Measurements from ENCODE around the gene NAT10. TPM values are rescaled to one million over a fixed set of nuclear protein-coding genes. Genes with fewer than 3 reads are reported as not detected.
"Not testable (repeated sequence)": the region's sequence is repeated elsewhere in the genome, so short reads cannot be mapped to it uniquely, and the experiment has no call there.

Gene NAT10
- total RNA-seq, 2 donors from 2014 or later = 13.3 to 16.0 TPM

DNA sequence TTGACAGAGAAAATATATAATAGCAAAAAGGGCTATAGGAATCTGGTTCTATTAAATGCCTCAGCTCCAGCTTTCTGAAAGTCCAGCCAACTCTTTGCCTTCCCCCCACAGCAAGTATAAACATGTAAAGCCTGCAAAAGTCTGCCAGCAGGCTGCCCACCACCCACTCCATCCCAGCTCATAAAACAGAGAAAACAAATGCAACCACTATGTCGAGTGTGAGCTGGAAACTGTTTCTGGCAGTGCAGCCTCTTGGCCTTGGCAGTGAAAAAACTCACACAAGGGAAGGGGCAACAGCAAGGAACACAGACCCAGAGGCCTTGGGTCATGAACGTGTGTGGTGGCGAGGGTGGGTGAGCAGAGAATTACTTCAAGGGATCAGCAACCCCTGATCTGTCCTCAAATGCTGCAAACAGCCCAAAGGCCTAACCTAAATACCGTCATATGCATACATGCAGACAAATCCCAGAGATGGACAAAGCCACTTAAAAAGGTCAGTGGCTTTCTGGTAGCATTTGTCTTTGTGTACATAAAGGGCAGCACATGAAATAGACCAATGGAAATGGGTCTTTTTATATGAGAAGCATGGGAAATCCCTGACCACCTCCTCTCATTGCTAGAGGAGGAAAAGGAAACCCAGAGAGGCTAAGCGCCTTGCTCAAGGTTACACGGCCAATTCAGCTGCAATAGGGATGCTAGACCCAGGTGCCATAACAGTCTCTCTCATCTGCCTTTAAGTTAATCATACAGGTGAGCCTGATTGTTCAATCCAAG, 74.8 kb downstream of the NAT10 start:
- Histone ChIP-seq H3K9me3 (no peaks in the 10 kb centered on the region), H3K27me3 (no peaks in the 10 kb centered on the region), H3K27ac (no peak overlapping the region), H3K36me3 (no peaks in the 10 kb centered on the region), H3K4me3 (no peak overlapping the region), H3K4me1 (peaks cover 0 to 8% of the 10 kb centered on the region in 2 donors)
- DNase-seq (ENCODE audit: low spot score) = no peak
- TF ChIP-seq, protein P1, sequence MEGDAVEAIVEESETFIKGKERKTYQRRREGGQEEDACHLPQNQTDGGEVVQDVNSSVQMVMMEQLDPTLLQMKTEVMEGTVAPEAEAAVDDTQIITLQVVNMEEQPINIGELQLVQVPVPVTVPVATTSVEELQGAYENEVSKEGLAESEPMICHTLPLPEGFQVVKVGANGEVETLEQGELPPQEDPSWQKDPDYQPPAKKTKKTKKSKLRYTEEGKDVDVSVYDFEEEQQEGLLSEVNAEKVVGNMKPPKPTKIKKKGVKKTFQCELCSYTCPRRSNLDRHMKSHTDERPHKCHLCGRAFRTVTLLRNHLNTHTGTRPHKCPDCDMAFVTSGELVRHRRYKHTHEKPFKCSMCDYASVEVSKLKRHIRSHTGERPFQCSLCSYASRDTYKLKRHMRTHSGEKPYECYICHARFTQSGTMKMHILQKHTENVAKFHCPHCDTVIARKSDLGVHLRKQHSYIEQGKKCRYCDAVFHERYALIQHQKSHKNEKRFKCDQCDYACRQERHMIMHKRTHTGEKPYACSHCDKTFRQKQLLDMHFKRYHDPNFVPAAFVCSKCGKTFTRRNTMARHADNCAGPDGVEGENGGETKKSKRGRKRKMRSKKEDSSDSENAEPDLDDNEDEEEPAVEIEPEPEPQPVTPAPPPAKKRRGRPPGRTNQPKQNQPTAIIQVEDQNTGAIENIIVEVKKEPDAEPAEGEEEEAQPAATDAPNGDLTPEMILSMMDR (IDR thresholded peaks at IDR 0.05) = no peak

DNA sequence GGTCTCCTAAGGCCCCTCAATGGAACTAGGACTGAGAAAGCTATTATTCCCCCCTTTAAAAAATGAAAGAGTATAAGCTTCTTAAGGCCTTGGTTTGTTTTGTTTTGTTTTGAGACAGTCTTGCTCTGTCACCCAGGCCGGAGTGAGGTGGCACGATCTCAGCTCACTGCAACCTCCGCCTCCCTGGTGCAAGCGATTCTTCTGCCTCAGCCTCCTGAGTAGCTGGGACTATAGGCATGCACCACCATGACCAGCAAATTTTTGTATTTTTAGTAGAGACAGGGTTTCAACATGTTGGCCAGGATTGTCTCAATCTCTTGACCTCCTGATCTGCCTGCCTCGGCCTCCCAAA, 75.4 kb downstream of the NAT10 start:
- DNase-seq (ENCODE audit: low spot score); H3K9me3 ChIP-seq: not testable (repeated sequence)

GRCh38 chr11:34181251-34181650, 75.8 kb downstream of the NAT10 start:
- H3K4me1 ChIP-seq = peaks cover 0 to 14% of the 10 kb centered on the region in 2 donors
- H3K4me3 ChIP-seq = no peak overlapping the region
- no peak overlapping the region for H3K27ac ChIP-seq
- DNase-seq (ENCODE audit: low spot score) = no peak
- H3K36me3 ChIP-seq = no peaks in the 10 kb centered on the region
- no peaks in the 10 kb centered on the region for H3K9me3 ChIP-seq
- no peaks in the 10 kb centered on the region for H3K27me3 ChIP-seq
- TF ChIP-seq, protein P1 (IDR thresholded peaks at IDR 0.05) = no peak

More for the DNA sequence above, 75.4 kb downstream of the NAT10 start:
- H3K27ac ChIP-seq, H3K36me3 ChIP-seq, H3K4me3 ChIP-seq, H3K4me1 ChIP-seq, H3K27me3 ChIP-seq: not testable (repeated sequence)

DNA sequence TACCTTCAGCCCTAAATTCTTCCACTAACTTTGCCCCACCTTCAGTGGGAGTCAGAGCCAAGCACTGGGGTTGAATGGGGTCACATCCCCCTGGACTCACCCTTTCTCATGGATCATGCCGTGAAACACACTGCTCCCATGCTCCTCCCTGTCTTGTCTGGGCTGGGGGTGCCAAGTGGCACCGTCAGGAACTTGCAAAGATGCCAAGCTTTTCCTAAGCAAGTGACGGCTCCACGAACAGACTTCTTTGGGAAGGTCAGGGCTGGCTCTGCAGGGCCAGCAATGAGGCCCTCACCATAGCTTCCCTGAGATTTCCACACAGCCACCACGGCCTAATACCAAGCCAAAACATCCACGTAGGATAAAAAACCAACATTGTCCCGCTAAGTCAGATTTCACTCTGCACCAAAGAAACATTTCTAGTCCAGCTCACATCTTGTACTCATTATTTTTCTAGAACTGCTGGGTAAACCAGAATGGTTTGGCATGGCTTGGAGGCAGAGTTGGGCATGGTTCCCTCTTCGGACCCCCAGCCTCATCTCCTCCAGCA, 76.5 kb downstream of the NAT10 start:
- Histone ChIP-seq H3K4me3 (no peak overlapping the region), H3K9me3 (no peaks in the 10 kb centered on the region), H3K27ac (no peak overlapping the region), H3K27me3 (no peaks in the 10 kb centered on the region), H3K4me1 (peaks cover 0 to 20% of the 10 kb centered on the region in 2 donors), H3K36me3 (no peaks in the 10 kb centered on the region)
- TF ChIP-seq, protein P1 (IDR thresholded peaks at IDR 0.05) = no peak
- no peak for DNase-seq (ENCODE audit: low spot score)

- TF ChIP-seq, protein P1 (IDR thresholded peaks at IDR 0.05) = no peak
- no peak for DNase-seq (ENCODE audit: low spot score)
- no peaks in the 10 kb centered on the region for H3K9me3 ChIP-seq
- H3K4me1 ChIP-seq = peaks cover 0 to 22% of the 10 kb centered on the region in 2 donors
- no peak overlapping the region for H3K27ac ChIP-seq
- no peak overlapping the region for H3K4me3 ChIP-seq
- H3K36me3 ChIP-seq = no peaks in the 10 kb centered on the region
- no peaks in the 10 kb centered on the region for H3K27me3 ChIP-seq
Observed at GRCh38 chr11:34182425-34182824, 77.0 kb downstream of the NAT10 start.

DNA sequence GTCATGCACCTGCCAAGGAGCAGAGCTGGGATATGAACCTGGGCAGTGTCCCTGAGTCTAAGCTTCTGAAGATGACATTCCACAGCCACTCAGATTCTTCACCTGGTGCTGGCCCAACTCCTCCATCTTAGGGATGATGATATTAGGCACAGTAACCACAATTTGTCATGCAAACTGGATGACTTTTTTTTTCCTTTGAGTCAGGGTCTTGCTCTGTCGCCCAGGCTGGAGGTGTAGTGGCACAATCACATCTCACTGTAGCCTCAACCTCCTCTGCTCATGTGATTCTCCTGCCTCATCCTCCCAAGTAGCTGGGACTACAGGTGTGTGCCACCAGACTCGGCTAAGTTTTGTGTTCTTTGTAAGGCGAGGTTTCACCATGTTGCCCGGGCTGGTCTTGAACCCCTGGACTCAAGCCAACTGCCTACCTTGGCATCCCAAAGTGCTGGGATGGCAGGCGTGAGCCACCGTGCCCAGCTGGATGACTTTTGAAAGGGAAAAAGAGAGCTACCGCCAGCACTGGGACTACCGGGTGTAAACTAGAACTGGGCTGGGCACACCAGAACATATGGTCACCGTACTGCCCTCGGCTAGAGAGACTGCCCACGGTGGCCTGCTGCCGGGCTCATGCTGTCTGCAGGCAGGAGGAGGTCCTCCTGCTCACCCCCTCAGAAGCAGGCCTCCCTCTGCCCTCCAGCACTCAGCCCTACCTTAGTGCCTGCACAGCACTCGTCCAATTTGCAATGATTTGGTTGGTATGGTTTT, 77.7 kb downstream of the NAT10 start:
- no peaks in the 10 kb centered on the region for H3K27me3 ChIP-seq
- DNase-seq (ENCODE audit: low spot score) = no peak
- H3K27ac ChIP-seq = no peak overlapping the region
- no peaks in the 10 kb centered on the region for H3K9me3 ChIP-seq
- H3K4me1 ChIP-seq = peaks cover 0 to 22% of the 10 kb centered on the region in 2 donors
- TF ChIP-seq, protein P1 (IDR thresholded peaks at IDR 0.05) = no peak
- no peak overlapping the region for H3K4me3 ChIP-seq
- no peaks in the 10 kb centered on the region for H3K36me3 ChIP-seq
